Measurements from ENCODE around the gene SH3RF3.

The SH3RF3 gene

DNA sequence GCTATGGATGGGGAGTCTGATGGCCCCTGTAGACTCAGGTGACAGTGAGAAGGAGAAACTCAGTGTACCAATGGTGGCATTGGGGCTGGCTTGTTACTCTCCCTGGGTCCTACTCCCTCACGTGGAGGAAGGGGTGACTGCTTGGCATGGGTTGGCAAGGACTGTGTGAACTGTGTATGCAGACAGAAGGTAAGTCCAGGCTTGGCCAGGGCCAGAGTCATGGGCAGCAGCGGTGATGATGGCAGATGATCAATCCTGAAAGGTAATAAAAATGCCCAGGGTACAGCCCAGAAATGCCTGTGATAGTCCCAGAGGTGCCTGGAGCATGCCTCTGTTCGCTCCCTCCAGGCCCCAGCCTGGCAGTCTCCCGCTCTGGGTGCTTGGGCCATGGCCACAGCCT is 153.9 kb downstream of the SH3RF3 start:
- no peak for DNase-seq (ENCODE audit: low read depth in 2 of 2)

DNA sequence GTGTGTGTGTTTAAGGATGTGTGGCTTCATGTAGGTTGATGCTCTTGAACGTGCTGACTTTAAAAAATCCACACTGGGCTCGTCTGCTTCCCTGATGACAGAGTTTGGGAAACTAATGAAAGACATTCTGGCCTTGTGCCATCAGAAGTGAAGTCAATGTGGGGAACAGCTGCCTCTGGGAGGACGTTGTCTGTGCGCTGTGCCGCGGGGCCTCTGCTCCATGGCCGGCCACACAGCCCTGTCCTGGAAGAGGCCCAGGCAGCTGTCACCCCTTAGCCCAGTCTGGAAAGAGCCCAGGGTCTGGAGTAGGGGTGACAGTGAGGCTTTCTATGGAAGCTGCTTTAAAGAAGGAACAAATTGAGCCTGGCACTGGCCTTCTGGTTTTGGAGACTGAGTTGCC is 155.8 kb downstream of the SH3RF3 start:
- no peak for DNase-seq (ENCODE audit: low read depth in 2 of 2)

DNA sequence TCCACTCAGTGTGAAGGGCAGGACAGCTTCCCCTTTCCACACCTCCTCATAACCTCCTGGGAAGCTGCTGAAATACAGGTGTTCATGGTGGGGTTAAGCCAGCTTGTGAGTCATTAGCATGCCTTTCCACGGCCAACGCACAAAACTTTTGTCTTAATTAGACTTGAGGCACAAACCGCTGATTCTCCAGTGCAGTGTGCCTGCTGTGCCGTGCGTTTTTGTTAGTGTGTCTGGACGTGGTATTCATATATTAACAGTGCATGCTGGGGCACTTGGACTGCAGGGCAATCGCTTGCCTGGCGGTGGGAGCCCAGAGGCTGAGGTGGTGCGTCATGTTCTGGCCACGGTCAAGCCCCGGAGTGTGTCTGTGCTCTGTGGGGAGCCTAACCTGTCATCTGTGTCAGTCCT is 156.2 kb downstream of the SH3RF3 start:
- DNase-seq (ENCODE audit: low read depth in 2 of 2) = no peak

DNA sequence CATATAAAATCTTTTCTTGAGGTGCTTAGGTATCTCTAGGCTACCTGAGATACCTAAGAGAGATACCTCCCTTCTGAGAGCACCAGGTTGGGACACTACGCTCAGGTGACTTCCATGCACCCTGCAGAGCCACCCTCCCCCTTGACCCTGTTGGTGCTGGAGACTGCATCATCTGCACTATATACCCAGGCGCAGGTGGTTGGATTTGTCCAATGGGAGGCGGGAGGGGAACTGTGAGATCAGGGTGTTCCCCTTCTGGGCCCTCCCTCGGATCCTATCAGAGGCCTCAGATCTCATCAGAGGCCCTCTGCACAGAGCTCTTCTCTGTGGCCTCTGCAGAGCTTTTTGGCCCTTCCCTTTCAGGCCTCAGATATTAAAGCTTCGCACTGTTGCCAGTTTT is 158.4 kb downstream of the SH3RF3 start:
- no peak for DNase-seq (ENCODE audit: low read depth in 2 of 2)

DNA sequence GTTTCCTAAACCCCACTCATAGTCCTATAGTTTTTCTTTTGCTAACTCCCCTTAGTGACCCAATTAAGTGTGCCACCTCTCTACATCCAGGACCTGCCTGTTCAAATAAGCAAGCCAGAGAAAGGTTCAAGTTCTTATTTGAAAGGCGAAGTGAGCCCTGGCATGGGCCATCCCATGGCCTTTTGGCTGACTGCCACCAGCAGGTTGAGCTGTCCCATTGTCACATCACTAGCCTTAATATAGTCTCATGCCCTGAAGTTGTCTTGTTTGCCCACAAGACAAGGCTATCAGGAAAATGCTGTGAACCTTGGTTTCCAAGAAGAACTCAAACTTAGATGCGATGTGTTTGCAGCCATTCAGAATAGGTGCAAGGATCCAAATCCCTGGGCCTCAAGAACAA is 158.8 kb downstream of the SH3RF3 start:
- no peak for DNase-seq (ENCODE audit: low read depth in 2 of 2)

DNA sequence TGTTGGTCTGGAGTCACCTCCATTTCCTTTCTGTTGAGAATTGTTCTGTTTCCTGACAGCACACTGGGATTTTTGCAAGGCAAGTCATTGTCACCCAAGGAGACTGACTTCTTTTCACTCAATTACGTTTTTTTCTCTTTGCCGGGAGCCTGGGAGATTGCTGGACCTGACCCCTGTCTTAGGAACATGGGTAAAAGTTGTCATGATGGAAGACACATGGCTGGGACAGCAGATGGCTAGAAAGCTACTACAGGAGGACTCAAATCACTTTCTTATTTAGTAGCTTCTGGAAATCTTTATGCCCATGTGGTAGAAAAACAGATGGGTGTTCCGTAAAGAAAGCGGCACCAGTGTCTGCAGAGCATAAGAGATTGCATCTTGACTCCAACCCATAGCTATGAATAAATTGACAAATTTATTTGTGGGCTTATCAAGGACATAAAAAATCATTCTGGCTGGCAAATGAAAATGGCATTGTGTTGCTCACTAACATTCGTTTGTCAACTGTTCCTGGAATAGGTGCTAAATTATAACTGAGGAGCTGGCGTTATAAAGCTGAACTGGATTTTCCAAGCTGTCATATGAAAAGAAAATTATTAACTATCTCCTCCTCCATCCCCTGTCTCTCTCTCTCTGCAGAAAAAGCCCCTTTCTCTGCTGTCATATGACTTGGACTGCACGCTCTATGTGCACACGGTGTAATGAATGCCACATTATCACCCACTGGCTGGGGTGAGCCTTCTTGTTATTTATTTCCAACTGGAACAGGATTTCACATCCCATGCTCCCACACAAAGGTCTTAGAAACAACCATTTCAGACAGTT is 159.8 kb downstream of the SH3RF3 start:
- no peak for DNase-seq (ENCODE audit: low read depth in 2 of 2)

DNA sequence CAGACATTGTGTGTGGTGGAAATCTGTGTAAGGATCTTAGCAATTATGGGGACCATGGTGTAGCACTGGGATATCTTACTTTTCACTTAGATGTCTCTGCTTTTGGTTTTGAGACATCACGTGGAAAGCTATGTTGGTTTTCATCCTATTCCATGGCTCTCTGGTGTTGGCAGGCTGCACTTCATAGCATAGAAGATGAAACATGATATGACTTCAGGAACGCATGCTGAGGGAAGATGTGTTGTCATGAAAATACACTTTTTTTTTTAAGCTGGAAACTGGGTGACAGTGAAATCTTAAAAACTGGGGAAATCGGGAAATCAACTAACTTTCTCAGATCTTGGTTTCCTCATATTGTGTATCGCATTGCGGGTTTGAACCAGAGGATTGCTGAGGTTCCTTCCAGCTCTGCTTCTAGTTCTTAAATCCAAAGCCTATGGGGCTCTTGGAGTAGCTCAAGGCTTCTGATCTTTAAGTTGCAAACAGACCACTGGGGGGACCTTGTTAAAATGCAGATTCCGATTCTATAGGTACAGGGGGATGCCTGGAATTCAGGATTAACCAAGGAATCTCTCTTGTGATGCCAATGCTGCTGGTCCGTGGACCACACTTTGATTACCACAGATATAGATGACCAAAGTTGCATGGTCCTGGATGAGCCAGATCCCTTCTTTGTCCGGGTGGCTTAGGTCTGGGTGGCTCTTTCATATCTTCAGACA is 160.7 kb downstream of the SH3RF3 start:
- DNase-seq (ENCODE audit: low read depth in 2 of 2) = no peak

DNA sequence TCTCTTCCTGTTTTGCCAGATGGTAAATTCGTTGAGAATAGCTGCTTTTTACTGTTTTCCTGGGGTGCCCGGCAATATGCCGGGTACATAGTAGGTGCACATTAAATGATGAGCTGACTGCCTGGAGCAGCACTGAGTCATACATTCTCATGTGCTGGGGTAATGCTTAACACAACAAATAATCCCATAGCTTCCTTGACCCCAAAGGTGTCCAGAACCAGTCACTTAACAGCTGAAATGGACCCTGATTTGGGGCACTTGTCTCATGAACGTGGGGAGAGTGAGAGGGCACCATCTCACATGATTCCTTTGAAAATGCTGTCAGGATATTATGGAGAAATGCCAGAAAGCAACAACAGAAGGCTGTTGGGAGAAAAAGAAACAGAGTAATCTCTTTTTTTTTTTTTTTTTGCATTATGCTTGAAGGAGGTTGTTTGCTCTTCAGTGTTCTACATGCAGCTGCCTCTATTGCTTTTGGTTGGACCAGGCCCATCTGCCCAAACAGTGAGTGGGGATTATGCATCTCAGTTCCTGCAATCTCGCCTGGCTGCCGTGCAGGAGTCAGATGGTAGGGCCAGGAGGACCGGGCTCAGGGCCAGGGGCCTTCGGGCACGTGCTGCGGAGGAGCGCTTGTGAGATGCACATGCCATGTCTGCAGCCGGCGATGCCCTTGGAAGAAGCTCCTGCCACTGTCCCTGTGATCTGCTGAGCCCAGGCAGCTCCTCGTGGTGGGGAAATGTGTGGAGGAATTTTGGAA is 162.1 kb downstream of the SH3RF3 start:
- no peak for DNase-seq (ENCODE audit: low read depth in 2 of 2)

DNA sequence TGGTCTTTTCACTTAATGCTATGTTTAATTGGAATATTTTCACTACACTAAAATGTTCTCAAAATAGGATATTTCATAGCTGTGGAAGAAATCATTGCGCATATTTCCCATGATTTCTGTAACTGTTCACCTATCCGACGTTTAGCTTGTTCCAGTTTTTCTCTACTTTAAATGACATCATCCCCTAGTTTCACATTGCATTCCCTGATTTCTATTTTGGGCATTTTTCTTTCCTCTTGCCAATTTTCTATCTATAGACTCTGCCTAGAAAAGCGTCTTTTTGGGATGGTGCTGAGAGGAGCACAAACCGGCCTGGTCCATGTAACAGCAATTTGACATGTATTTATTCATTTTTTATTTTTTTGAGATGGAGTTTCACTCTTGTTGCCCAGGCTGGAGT is 163.4 kb downstream of the SH3RF3 start:
- DNase-seq (ENCODE audit: low read depth in 2 of 2) = no peak

DNA sequence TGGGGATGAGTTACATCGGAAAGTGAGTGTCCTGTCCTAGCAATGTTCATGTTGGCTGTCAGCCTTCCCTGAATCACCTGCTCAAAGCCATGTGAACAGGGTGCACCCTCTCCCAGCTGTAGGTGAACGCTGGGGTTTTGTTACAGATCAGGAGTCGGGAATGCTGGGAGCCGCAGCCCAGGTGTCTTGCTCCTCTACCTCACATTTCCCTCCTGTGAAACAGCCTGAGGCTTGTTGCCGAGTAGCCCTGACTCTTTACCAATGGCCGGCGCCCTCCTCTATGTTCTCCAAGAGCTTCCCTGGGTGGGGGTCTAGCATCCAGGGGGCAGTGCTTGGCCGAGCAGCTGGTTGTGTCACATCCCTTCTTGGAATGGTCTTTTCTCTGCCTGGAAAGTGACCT is 164.7 kb downstream of the SH3RF3 start:
- DNase-seq (ENCODE audit: low read depth in 2 of 2) = no peak

DNA sequence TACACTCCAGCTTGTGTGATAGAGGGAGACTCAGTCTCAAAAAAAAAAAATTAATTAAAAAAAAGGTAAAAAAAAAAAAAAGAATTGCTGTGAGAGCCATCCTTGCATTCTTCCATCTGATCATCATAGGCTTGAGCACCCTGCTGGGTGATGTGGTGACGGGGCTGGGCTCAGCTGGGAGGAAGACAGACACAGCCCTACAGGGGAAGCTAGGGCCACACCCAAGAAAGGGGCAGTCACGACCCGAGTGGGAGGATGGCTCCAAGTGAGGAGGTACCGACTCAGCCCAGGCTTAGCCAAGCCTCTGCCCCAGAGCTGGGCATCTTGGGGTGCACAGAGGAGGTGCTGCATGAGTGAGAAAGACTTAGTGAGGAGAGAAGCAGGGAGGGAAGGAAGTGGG is 165.5 kb downstream of the SH3RF3 start:
- no peak for DNase-seq (ENCODE audit: low read depth in 2 of 2)

DNA sequence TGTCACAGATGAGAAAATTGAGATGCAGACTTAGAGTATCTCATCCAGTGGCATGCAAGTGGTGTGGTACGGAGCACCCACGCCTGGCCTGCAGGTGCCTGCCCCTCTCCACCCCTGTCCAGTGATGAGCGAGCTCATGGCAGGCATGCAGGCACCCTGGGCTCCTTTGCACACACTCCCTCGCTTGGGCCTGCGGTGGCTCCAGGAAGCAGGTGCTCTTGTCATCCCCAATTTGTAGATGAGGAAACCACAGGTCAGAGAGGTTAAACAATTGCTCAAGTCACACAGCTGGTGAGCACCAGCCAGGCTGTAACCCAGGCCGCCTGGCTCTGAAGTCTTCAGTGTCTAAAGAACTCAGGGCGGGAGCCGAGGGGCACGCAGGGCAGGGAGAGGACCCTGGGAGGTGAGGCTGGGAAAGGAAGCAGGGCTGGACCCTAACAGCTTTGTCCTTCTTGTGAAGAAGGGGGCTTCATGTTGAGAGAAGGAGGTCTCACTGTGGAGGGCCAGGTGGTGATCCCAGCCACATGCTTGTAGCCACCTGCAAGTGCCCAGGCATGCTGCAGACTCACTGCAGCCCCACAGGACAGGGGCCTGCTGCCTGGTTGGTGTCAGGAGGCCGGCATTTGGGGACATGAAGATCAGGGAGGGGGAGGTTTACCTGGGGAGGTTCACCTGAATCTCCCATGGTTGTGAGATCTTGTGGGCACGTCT is 166.2 kb downstream of the SH3RF3 start:
- no peak for DNase-seq (ENCODE audit: low read depth in 2 of 2)

DNA sequence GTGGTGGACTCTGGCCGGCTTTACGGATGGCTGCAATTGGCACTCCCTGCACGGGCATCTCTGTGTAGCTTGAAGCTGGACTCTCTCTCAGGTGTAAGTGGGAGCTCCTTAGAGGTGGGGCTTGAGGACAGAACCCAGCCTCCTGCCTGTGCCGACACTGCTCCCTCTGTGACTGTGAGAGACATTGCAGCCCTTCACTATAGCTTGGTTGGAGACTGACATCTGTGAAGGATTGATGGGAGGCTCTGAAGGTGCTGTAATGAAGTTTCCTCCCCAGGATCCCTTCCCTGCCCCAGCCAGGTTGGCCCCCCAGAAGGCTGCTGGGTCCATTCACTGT is 166.7 kb downstream of the SH3RF3 start:
- DNase-seq (ENCODE audit: low read depth in 2 of 2) = no peak

DNA sequence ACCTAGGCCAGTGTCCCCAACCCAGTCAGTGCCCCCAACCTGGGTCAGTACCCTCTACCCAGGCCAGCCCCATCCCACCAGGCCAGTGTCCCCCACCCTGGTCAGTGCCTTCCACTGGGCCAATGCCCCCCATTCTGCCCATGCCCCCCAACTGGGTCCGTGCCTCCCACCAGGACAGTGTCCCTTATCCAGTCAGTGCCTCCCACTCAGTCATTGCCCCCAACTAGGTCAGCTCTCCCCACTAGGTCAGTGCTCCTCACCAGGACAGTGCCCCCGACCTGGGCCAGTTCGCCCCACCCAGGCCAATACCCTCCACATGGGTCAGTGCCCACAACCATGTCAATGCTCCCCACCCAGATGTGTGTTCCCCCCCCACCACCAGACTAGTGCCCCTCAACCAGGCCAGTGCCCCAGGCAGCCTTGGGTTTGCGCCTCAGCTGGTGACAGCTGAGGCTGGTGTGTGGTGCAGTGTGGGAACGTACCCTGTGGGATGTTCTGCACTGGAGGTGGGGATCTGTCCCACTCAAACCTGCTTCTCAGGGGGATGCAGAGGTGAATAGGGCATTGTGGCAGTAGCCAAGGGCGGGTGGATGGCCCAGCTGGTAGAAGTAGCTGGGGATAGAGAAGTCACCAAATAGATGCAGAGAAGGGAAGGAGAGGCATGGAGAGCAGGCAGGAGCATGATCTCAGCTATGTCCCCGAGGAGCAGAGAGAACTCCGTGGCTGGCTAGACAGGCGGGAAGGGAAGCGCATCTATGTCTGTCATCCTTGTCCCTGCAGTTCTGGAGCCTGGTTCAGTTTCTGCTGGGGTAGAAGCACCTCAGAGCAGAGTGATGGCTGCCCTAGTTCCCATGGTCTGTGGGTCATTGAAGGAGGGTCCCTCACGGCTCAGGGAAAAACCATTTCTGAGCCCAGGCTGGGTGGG is 168.8 kb downstream of the SH3RF3 start:
- DNase-seq (ENCODE audit: low read depth in 2 of 2) = no peak

DNA sequence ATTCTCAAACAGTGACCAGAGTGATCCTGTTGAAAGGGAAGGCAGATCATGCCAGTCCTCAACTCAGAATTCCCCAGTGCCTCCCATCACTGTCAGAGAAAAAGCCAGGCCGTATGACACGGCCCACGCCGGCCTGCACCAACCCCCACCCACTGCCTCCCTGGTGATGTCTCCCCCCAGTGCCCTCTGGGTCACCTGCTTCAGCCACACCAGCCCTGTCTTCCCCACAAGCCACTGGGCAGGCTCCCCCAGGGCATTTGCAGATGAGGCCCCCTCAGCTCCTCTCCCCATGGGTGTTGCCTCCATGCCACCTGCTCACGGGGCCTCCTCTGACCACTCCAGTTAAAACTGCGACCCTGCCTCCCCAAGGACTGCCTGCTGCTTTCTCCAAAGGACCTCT is 169.8 kb downstream of the SH3RF3 start:
- no peak for DNase-seq (ENCODE audit: low read depth in 2 of 2)

DNA sequence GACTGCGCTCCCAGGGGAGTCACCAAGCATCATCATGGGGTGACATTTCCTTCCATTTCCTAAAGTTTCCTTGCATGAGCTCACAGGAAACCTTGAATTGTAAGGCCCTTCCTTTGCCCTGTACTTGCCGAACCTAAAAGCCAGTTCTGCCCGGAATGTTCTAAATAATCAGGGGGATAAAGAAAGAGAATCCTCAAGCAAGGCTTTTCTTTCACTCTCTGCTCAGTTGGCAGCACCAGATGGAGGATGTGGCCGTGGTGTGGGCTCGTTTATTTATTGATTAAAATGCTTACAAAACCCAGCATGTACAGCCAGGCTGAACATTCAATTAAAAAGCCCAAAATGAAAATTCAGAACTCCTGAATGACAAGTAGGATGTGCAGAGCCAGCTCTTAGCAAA is 170.5 kb downstream of the SH3RF3 start:
- no peak for DNase-seq (ENCODE audit: low read depth in 2 of 2)

DNA sequence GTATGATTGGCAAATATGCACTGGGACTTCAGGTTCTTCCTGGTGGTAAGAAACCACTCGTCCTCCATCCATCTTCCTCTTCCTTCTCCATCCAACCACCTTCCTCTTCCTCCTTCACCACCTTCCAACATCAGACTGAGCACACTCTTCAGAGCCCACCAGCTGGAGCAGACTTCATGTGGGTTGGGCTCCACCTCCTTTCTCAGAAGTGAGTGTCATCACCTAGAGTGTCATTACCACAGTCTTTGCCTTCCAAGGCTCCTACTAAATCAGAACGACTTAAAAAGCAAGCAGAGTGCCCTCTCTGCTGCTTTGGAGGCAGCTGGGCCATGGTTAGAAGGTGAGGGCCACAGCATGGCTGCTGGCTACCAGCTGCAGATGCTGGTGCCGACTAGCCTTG is 171.6 kb downstream of the SH3RF3 start:
- DNase-seq (ENCODE audit: low read depth in 2 of 2) = no peak

DNA sequence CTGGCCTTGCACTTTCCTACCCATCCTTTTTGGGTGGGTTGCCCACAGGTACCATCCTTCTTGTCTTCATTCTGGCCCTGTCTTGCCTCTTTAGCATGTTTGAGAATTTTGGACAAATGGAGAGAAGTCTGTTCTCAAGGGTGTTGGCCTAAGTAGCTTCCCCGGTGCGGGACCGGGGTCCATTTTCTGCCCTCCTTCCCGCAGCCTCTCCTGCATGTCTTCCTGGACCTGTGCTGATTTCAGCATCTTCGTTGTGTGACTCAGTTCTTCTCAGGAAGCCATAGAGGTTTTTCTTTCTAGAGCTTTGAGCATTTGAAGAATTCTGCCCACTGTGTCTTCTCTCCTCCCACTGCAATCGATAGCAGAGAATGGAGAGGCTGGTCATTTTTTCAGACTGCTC is 172.7 kb downstream of the SH3RF3 start:
- no peak for DNase-seq (ENCODE audit: low read depth in 2 of 2)

DNA sequence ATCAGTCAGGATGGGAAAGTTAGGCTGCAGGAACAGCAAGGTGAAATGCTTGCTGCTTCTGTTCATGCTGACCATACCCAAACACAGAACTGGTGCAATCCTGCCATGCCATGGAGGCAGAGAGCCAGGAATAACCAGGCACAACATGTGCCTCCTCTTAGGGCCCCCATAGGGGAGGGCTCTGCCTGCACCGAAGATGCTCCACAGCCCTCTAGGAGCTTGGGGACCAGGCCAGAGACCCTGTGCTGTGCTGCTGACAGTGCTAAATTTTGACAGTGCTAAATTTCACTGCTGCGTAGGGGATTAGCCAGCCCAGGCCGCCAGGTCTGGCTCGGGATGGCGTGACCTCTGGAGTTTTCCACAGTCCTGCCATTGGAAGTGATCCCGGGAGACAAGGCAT is 173.3 kb downstream of the SH3RF3 start:
- DNase-seq (ENCODE audit: low read depth in 2 of 2) = no peak

DNA sequence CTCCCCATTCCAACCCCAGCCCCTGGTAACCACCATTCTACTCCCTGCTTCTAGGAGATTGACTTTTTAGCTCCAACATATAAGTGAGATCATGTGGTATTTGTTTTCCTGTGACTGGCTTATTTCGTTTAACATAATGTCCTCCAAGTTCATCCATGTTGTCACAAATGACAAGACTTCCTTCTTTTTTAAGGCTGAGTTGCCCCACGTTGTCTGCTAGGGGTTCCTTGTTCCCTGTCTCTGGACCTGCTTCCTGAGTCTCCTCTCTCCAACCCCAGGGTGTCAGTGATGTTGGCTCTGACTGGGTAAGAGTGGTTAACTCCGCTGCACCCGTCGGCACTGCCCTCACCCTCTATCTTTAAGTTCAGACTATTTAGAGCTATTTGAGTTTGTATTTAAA is 175.2 kb downstream of the SH3RF3 start:
- no peak for DNase-seq (ENCODE audit: low read depth in 2 of 2)

Data from stimulated activated CD8-positive, alpha-beta memory T cell treated with anti-CD3 and anti-CD28 coated beads, Interleukin-7, amount 100 ng/mL, for 4 hours (primary cell).